ENCODE results near the gene PROCA1. TPM values are rescaled to one million over a fixed set of nuclear protein-coding genes. Genes with fewer than 3 reads are reported as not detected.
A peak's percentile ranks its signal among the peaks of the same experiment; 100 is the strongest.

PROCA1 gene
- total RNA-seq, 2 experiments from 2014 or later = 4.5 to 4.6 TPM

- Histone ChIP-seq H4K20me1 (ENCODE audit: insufficient read depth, low read length) (peaks cover 9% of the 10 kb centered on the region; the same call in 1 of the 2 replicates), H3K9me3 (ENCODE audit: low read length) (no peaks in the 10 kb centered on the region), H3K4me1 (ENCODE audit: insufficient read depth, low read length, poor library complexity, severe bottlenecking) (peaks cover 50% of the 10 kb centered on the region), H2AFZ (ENCODE audit: low read length) (no peak overlapping the region), H3K36me3 (ENCODE audit: insufficient read depth, low read length) (peaks cover 56% of the 10 kb centered on the region), H3K27ac (ENCODE audit: low read depth, low read length, poor library complexity, severe bottlenecking) (peak overlapping the region; percentile 82), H3K4me2 (ENCODE audit: low read length) (peak overlapping the region; percentile 100), H3K4me3 (ENCODE audit: low read depth, low read length, poor library complexity, severe bottlenecking) (peak overlapping the region; percentile 88), H3K9me2 (ENCODE audit: insufficient read depth, low read length) (no peaks in the 10 kb centered on the region), H3K79me2 (ENCODE audit: insufficient read depth, low read depth, low read length) (peaks cover 35% of the 10 kb centered on the region)
- ChIA-PET POLR2A (interaction anchor here (0.6 to 2.5 kb wide), 12 partner anchors 8 to 231 kb away, joined by 3 to 18 read pairs (median 4); partner anchors contain the start of genes NEK8, PHF12, PROCA1 and SDF2), CTCF (ENCODE audit: unreplicated experiment) (no interaction called here)
- TF ChIP-seq, protein P1, sequence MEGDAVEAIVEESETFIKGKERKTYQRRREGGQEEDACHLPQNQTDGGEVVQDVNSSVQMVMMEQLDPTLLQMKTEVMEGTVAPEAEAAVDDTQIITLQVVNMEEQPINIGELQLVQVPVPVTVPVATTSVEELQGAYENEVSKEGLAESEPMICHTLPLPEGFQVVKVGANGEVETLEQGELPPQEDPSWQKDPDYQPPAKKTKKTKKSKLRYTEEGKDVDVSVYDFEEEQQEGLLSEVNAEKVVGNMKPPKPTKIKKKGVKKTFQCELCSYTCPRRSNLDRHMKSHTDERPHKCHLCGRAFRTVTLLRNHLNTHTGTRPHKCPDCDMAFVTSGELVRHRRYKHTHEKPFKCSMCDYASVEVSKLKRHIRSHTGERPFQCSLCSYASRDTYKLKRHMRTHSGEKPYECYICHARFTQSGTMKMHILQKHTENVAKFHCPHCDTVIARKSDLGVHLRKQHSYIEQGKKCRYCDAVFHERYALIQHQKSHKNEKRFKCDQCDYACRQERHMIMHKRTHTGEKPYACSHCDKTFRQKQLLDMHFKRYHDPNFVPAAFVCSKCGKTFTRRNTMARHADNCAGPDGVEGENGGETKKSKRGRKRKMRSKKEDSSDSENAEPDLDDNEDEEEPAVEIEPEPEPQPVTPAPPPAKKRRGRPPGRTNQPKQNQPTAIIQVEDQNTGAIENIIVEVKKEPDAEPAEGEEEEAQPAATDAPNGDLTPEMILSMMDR (conservative IDR thresholded peaks at IDR 0.05; ENCODE audit: low read length) = peak; percentile 62
- TF ChIP-seq EZH2phosphoT487 (IDR thresholded peaks at IDR 0.05; ENCODE audit: borderline replicate concordance, low read depth, low read length) = no peak
- TSS peak; percentile 90 for BruUV-seq (replicated peaks)
- intact Hi-C loops (cut with micrococcal nuclease; ENCODE audit: unreplicated experiment) = loop anchor here (2.0 kb wide), 1 partner anchor 74 kb away; no protein-coding TSS in a partner anchor
- peak; percentile 62 for DNase-seq (ENCODE audit: low spot score)
Measured at GRCh38 chr17:28720247-28720996, 8.7 kb upstream of the PROCA1 start.

DNA sequence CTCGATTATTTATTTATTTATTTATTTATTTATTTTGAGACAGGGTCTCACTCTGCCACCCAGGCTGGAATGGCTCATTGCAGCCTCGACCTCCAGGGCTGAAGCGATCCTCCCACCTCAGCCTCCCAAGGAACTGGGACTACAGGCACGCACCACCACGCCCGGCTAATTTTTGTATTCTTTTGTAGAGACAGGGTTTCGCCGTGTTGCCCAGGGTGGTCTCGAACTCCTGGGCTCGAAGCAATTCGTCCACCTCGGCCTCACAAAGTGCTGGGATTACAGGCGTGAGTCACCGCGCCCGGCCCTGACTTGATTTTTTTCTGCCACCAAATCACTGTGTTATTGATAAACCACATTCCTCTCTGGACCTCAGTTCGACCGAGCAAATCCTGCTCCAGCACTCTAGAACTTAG is 7.3 kb upstream of the PROCA1 start:
- no TSS peak for BruUV-seq (replicated peaks)
- peak overlapping the region; percentile 82 for H3K27ac ChIP-seq (ENCODE audit: low read depth, low read length, poor library complexity, severe bottlenecking)
- H2AFZ ChIP-seq (ENCODE audit: low read length) = peak overlapping the region; percentile 77; the same call in 1 of the 2 replicates
- H3K36me3 ChIP-seq (ENCODE audit: insufficient read depth, low read length) = peaks cover 42% of the 10 kb centered on the region
- peak overlapping the region; percentile 92 for H3K4me2 ChIP-seq (ENCODE audit: low read length)
- H3K79me2 ChIP-seq (ENCODE audit: insufficient read depth, low read depth, low read length) = peaks cover 35% of the 10 kb centered on the region
- H3K9me2 ChIP-seq (ENCODE audit: insufficient read depth, low read length) = no peaks in the 10 kb centered on the region
- H3K4me3 ChIP-seq (ENCODE audit: low read depth, low read length, poor library complexity, severe bottlenecking) = peak overlapping the region; percentile 88
- intact Hi-C loops (cut with micrococcal nuclease; ENCODE audit: unreplicated experiment) = no loop called here
- ChIA-PET POLR2A (interaction anchor here (0.5 to 2.5 kb wide), 13 partner anchors 8 to 233 kb away, joined by 3 to 18 read pairs (median 5); partner anchors contain the start of genes NEK8, PHF12, PROCA1 and SDF2), CTCF (ENCODE audit: unreplicated experiment) (interaction anchor here (0.8 to 1.1 kb wide), 2 partner anchors 8 to 9 kb away, joined by 4 to 7 read pairs; no protein-coding TSS in a partner anchor)
- H4K20me1 ChIP-seq (ENCODE audit: insufficient read depth, low read length) = peaks cover 9% of the 10 kb centered on the region; the same call in 1 of the 2 replicates
- DNase-seq (ENCODE audit: low spot score) = no peak
- H3K9me3 ChIP-seq (ENCODE audit: low read length) = no peaks in the 10 kb centered on the region
- peaks cover 36% of the 10 kb centered on the region for H3K4me1 ChIP-seq (ENCODE audit: insufficient read depth, low read length, poor library complexity, severe bottlenecking)
- no peak for TF ChIP-seq EZH2phosphoT487 (IDR thresholded peaks at IDR 0.05; ENCODE audit: borderline replicate concordance, low read depth, low read length)
- TF ChIP-seq, protein P1 (conservative IDR thresholded peaks at IDR 0.05; ENCODE audit: low read length) = no peak

Data from OCI-LY7 (cell line).